NCI-H187 treated with DMSO at 0.1 percent for 48 hours (cell line): ENCODE measurements around the gene FNDC3A.

Source experiments
- DNase-seq: peaks from one replicate; lab custom pipeline; 2025; lab: John Stamatoyannopoulos, UW

The FNDC3A gene

DNA sequence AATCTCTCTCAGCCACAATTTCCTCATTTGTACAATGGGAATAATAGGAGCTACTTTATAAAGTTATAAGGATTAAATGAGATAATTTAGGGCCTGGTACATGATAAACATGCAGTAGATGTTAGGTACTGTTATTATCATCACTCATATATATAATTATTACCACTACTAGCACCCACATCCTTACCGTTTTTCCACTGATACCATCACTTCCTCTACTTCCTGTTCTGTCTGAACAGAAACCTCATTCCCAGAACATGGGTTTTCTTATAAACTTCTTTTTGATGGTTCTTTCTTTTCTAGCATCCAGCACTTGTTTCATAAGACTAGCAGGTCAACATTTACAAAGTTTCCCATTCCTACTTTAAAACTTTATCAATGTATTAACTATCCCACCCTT is 278.3 kb downstream of the FNDC3A start:
- no peak for DNase-seq

DNA sequence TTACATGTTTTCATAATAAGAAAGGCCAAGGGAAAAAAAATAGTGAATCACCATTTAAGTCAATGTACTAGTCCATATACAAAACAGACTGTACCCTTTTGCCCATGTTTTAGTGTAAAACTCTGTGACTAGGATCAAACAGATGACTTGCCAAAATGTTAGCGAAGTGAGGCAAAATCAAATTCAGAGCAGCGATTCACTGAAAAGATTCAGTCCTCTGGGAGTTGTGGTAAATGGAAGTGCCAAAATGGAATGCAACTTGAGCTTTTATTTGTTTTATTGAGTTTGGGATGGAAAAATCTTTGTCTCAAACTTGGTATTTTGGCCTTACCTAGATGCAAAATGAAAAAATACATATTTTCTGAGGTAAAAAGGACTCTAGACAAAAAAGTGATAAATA is 281.1 kb downstream of the FNDC3A start:
- no peak for DNase-seq

DNA sequence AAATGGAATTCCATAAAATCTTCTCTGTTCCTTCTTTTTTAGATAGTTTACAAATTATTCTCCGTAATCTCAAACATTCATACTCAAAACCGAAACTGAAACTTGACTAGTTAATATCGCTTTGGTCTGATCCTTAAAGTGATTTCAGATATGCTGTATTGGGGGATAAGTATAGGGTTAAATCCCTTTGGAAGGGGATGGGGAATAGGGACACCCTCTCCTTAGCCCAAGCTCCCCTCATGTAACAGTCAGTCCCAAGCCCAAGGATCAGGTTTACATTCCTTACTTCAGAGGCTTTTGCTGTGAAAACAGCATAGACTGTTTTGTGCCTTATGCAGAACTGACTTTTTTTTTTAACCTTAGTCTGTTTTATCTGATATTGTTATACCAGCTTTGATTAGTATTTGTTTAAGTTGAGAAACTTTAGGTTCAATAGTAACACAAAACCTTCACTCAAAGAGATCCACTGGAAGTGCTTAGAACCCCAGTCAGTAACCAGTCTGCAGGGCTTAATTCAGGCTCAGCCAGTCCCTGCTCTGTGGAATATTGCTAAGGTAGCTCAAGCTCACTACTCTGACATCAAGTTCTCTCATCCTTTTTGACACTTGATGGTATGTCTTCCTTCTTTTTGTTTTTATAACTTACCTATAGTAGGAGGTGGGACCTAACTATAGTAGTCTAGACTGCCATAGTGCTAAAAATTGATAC is 282.5 kb downstream of the FNDC3A start:
- DNase-seq = no peak
